M059J (cell line): ENCODE data around the gene NDUFAF3. TPM values are rescaled to one million over a fixed set of nuclear protein-coding genes. Genes with fewer than 3 reads are reported as not detected.

Experiments
- DNase-seq: peaks from one replicate; pipeline ENCODE4 v3.0.0-alpha.2; 2012; ENCODE audit warnings: low read depth
- total RNA-seq: library from RNA; depleted of rRNA; stranded (reverse); fragments of >200 nt; shearing (Covaris generic); gene quantifications from 2 replicates; pipeline ENCODE4 v1.2.3, GENCODE V29; 2014; rRNA removed

NDUFAF3 gene, protein sequence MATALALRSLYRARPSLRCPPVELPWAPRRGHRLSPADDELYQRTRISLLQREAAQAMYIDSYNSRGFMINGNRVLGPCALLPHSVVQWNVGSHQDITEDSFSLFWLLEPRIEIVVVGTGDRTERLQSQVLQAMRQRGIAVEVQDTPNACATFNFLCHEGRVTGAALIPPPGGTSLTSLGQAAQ
- total RNA-seq, result 174 and 181 TPM in 2 replicates

DNA sequence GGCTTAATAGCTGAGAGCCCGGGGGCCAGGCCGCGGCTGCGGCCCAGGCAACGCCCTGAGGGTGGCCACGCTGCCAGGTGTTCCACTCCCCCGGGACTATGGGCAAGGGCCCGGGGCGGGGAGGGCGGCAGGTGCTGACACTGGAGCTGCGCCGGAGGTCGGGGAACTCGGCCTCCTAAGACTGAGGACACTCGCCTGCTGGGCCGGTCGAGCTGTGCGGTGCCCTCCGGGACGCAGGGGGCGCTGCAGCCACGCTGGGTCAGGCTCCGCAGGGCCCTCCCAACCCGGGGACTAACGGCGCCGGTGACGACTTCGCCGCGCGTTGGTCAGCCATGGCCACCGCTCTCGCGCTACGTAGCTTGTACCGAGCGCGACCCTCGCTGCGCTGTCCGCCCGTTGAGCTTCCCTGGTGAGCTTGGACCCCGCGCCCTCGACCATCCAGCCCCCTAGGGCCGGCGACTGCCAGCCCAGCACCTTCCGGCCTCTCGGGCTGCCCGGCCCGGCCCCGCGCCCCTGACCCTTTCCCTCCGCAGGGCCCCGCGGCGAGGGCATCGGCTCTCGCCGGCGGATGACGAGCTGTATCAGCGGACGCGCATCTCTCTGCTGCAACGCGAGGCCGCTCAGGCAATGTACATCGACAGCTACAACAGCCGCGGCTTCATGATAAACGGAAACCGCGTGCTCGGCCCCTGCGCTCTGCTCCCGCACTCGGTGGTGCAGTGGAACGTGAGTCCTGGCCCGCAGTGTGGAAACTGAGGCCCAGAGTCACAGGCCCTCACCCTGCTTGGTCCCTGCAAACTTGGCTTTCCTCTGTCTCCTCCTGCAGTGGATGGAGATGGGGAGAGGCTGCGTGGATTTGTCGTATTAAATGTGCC, at the start of gene NDUFAF3:
NDUFAF3 (plus strand) TSS at position 309 of the 875 bp plus-strand sequence; CDS start at position 333, 24 bp downstream.
- DNase-seq, result peak; percentile 88

DNA sequence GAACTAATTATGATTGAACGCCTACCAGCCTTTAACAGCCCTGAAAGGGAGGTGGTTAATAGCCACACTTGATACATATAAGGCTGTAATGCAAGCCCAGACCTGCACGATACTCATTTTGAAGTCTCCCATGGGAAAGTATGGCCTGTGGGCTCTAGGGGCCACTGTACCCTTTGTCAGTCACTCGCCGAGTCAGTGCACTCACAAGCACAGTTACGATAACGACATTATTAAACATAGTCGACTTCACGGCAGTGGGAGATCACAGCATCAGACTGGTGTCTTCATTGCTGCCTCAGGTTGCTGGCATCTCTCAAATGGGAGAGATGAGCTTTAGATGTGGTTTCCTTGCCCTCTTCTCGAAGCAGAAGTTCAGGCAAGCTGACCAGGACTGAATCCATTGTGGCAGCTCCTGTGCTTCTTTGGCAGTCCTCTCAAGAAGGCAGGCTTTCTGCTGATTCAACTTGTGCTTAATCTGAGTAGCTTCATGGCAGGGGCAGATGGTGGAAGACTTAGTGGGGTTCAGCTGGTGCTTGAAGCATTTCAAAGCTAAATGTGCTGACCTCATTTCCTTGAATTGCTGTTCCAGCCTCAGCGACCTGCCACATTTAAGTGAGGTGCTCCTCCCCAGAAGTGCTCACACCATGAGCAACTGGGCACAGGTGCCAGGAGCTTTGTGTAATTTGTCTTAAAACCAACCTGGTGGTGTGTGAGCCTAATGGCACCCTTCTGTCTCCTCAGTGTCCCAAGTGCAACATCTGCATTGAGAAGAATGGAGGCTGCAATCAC, 47.7 kb upstream of the NDUFAF3 start:
- DNase-seq, result no peak

DNA sequence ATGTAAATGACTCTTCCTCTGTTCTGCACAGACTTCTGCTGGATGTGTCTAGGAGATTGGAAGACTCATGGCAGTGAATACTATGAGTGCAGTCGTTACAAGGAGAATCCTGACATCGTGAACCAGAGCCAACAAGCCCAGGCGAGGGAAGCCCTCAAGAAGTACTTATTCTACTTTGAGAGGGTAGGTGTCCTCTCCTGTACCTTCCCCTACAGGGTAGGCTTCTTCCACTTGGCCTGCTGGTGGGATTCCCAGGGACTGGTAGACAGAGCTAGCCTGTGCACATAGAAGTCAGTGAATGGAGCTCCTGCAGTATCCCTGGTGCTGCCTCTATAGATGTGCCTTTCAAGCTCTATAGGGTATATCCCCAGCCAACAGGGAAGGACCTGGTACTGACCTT, 42.5 kb upstream of the NDUFAF3 start:
- DNase-seq, result no peak

DNA sequence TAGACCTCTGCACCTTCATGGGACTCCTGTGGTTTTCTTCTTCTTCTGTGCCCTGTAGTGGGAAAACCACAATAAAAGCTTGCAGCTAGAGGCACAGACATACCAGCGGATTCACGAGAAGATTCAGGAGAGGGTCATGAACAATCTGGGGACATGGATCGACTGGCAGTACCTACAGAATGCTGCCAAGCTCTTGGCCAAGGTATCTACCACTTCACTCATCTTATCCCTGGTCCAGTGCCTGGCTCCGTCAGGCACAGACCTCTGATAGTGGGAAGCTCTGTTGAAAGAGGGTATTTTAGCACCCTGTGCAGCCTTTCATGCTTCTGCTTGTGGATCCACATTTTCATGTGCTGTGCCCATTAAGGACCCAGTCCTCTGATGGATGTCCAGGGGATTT, 41.6 kb upstream of the NDUFAF3 start:
- DNase-seq, result no peak

DNA sequence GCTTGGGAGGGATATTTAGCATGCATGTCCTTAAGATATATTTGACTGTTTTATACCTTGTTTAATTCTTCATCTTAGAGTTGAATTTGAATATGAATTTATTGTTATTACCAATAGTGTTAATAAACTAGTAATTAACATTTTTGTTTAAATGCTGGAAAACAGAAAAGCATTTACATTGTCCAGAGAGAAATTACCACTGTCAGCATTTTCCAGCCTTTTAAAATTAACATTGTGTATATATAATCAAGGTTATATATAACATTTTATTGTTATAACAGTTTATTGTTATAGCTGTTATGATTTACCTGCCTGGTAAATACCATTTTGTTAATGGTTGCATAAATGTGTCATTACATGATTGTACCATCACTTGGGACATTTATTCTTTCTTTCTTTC, 39.9 kb upstream of the NDUFAF3 start:
- DNase-seq, result no peak

DNA sequence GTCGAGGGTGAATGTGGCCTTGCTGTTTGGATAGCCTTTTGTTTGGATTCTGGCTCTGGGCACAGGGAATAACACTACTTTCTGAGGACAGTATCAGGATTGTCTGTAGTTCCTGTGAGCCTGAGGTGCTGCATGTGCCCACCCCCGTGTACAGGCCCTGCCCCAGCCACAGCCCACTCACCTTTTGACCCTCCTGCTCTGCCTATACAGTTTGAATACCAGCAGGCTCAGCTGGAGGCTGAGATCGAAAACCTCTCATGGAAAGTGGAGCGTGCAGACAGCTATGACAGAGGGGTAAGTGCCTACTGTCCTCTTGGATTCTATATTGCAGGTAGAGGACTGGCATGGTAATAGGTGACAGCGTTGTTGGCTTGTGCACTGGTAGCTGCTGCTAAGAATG, 39.2 kb upstream of the NDUFAF3 start:
- no peak for DNase-seq

DNA sequence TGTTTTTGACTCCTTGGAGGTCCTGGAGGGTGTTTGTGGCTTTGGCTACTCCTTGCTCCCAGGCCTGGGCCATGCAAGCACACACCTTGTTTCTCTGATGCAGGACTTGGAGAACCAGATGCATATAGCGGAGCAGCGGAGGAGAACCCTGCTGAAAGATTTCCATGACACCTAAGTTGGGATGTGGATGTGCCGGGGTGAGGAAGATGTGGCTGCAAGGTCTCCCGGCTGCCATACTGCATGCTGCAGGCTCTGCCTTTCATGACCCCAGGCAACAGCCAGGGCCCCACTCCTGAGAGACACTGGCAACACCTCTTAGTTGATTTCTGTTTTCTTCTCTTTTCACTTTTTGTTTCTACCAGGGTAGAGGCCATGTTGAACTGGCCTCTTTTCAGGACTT, 38.8 kb upstream of the NDUFAF3 start:
- no peak for DNase-seq

DNA sequence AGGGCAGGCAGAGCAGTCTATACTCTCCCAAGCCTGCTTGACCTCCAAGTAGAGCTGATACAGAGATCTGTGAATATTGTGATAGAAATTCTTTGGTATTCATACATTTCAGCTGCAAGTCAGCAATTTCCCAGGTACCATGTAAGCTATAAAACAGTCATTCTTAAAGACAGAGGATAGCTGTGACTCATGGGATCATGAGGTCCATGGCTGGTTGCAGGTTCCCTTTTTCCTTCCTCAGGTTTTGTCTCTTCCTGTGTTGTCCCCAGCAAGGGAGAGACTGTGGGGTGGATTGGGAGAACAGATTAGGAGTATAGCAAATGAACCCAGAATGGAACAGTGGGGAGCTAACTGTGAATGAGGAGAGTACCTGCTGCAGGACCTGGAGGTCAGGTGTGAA, 37.3 kb upstream of the NDUFAF3 start:
- peak; percentile 10 for DNase-seq

DNA sequence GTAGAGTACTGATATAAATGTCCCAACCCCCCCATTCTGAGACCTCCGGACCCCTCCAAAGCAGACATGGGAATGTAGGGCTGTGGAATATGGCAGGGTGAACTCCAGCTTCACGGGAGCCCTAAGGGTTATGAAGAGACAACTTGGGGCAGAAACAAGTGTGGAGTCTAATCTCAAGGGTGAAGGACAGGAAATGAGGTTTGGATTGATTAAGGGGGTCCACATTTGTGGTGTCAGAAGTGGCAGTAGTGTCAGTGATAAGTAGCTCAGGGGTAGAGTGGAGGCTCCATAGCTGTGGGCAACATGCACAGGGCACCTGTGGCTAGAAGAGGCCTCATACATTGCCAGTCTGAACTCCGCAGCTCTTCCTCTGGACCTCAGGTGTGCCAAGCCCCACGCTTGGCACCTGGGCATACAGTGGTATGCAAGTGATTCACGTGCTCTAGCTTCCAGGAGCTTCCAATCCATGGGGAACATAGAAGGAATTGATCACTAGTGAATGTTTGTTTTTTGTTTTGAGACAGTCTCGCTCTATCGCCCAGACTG, 36.0 kb upstream of the NDUFAF3 start:
- DNase-seq, result no peak

DNA sequence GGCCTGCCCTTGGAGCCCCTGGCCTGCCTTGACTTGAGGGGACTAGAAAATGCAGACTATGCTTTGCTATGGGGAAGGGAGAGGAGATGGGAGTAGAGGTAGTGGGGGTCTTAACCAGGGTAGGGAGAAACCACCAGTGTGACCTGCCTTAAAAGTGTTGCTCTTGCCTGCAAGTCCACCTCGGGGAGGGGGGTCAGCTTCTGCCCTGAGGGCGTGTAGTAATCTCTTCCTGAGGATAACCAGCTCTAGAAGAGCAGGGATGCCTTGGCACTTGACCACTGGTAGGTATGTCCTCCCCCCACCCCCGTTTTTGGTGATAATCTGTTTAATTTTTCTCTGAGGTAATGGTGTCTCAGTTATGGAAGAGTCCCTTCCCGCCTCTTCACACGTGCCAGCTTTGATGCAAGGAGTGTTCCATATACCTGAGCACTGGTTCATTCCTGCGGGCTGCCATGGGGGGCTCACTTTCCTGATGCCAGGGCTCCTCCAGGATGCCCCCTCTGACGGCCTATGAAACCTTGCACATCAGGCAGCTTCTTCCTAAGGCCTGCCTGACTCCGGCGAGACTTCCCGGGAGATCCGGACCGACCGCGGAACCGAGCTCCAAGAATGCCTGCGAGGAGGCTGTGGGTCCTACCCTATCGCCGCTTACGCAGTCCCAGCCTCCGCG, 32.7 kb upstream of the NDUFAF3 start:
- DNase-seq, result peak; percentile 49

DNA sequence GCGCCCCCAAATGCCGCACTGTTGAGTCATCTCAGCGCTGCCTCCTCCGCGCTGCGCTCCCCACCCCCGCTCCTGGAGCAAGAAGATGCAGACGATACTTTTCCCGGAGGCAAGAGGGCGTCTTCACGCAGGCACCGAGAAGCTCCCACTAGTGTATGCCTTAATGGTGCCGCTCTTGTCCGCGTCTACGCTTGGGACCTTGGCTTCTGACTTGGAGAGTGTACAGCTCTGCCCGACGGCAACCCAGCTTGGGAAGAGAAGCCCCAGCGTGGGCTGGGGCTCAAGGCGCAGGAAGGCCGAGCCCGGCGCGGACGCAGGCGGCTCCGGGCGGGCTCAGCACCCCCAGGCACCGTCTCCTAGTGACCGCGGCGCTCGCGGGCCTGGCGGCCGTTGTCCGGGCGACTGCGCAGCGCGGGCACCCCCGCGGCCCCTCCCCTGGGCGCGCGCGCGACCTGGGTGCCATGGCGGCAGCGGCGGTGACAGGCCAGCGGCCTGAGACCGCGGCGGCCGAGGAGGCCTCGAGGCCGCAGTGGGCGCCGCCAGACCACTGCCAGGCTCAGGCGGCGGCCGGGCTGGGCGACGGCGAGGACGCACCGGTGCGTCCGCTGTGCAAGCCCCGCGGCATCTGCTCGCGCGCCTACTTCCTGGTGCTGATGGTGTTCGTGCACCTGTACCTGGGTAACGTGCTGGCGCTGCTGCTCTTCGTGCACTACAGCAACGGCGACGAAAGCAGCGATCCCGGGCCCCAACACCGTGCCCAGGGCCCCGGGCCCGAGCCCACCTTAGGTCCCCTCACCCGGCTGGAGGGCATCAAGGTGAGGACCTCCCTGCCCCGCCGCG, 31.9 kb upstream of the NDUFAF3 start, which contains the start of gene P4HTM:
P4HTM (plus strand) TSS at position 446 of the 840 bp plus-strand sequence; CDS start at position 462, 16 bp downstream.
- peak; percentile 87 for DNase-seq

DNA sequence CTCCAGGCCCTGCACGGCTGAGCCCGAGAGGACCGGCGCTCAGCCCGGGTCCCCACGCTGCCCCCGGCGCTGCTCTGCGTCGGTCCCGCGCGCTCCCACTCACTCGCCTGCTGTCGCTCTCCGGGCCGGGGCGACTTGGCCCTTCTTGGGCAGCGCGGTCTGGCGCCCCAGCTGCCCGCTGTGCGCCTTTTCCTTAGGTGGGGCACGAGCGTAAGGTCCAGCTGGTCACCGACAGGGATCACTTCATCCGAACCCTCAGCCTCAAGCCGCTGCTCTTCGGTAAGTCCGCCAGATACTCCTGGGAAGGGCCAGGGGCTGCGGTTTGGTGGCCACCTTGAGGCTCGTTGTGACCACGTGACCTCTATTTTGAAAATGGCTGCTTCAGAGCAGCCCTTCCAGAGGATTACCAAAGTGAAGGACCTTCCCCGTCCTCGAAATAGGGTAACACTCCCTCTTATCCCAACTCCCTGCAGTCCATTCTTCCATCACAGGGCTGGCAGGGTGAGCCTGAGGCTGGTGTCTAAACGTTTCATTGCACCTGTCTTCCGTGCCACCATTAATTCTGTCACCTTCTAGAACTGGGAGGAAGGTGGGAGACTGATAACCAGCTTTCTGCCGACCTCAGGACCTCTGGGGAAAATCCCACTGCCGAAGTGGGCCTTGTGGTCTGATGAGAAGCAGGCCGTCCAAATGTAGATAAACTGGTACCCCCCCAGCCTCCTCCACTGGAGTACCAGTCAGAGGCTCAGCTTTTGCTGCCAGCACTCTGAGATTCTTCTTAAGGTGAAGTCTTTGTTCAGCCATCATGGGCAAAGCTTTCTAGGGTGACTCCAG, 31.1 kb upstream of the NDUFAF3 start:
- DNase-seq, result no peak

DNA sequence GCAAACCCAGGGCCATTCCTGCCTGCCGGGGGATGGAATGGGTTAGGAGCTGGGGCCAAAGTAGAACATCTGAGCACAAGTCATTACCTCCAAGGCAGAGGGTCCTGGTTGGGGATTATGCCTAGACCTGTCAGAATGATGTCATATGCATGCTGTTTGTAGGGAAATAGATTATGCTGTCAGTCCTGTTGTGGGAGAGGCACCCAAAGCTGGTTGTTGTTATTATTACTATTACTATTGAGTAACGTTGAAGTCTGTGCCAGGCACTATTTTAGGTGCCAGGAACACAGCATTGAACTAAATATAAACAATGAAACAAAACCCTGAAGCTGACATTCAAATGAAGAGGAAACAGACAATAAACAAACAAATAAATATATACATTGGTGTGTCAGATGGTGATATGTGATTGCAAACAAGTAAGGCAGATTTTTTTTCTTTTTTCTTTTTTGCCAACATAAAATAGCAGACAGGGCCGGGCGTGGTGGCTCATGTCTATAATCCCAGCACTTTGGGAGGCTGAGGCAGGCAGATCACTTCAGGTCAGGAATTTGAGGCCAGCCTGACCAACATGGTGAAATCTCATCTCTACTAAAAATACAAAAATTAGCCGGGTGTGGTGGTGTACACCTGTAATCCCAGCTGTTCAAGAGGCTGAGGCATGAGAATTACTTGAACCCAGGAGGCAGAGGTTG, 29.9 kb upstream of the NDUFAF3 start:
- no peak for DNase-seq

DNA sequence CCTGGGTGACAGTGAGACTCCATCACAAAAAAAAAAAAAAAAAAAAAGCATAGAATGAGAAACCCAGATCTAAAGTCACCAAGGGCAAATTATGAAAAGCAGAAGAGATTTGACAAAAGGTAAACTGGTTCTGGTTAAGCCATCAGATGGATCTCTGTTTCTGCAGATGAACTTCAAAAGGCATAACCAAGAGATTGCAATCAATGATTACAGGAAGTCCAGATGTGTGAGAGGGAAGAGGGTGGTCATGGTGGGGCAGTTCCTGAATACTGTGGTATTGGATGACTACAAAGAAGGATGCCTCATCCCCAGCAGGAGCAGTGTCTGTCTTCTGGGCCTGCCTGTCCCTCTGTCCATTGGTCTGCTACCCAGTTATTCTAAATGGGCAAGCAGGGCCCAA, 28.1 kb upstream of the NDUFAF3 start:
- DNase-seq, result no peak

DNA sequence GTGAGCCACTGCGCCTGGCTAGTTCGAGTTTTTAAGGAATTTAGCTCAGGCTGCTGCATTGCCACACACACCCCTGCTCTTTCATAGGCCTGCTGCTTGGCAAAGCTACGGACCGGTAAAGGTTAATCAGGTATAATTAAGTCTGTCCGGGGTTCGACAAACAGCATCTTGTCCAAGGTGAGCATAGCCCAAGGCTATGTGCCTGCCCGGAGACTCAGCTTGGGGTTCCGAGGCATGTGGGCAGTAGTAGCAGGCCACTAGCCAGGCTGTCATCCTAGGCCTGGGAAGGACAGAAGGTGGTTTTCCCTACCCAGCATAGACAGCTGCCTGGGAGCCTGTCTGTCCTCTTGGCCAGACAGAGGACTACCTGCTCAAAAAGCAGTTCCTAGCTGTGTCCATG, 25.3 kb upstream of the NDUFAF3 start:
- no peak for DNase-seq

DNA sequence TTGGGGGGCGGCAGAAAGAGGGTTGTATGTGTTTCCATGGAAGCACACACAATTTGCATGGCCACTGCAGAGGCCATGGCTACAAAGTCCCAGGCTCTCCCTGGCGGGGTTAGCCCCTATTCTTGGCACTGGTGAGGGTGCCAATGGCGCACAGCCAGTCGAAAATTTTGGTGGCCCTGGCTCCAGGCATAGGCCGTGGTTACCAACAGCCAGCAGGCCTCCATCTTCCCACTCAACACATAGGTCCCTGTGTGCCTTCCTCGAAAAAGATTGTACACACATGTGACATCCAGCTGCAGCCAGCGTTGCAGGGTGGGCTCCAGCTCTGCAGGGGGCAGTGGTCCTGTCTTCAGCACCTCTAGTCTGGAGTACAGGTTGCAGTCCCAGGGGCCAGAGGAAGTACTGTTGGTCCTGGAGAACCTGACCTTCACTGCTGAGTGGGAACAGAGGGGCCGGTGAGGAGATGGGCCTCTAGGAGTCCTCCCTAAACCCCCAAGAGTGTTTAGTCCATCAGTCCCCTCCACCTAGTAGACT, 24.8 kb upstream of the NDUFAF3 start:
- no peak for DNase-seq

DNA sequence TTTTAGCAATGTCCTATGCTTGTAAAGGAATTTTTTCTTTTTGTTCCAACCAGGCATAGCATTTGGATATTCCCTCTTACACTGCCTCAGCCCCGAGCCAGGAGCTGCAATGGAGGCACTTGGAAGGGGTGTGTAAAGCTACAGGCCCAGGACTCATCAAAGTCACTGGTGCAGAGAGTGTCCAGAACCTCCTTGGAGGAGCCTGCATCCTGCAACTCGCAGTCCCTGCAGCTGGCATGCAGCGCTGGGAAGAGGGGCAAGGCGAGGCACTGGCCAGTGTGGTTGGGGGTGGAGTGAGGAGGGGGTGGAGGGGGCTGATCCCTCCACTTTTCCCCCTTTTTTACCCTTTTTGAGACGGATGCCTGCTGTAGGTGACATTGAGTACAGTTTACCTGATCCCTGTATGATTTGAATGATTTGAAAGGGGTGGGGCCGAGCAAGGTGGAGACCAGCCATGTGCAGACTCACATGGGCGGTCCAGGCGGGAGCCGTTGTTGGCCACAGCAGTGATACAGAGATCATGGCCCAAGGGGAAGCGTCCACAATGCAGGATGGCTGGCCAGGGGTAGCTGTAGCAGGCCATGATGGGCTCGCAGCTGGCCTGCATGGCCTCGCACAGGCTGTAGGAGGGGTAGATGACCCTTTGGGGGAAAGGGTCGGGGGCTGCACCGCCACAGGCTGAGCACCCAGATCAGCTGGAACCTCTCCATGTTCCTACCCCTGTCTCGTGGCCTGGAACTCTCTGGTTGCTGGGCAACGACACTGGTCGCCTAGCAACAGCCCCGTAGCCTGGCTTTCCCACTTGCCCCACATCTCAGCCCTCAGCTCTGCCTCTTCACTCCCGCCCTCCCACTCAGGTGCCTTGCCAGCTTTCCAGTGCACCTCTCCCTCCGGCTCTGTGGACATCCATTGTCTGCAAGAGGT, 23.9 kb upstream of the NDUFAF3 start:
- DNase-seq, result no peak
